ENCODE results near the gene PPP2R2D.

DNA sequence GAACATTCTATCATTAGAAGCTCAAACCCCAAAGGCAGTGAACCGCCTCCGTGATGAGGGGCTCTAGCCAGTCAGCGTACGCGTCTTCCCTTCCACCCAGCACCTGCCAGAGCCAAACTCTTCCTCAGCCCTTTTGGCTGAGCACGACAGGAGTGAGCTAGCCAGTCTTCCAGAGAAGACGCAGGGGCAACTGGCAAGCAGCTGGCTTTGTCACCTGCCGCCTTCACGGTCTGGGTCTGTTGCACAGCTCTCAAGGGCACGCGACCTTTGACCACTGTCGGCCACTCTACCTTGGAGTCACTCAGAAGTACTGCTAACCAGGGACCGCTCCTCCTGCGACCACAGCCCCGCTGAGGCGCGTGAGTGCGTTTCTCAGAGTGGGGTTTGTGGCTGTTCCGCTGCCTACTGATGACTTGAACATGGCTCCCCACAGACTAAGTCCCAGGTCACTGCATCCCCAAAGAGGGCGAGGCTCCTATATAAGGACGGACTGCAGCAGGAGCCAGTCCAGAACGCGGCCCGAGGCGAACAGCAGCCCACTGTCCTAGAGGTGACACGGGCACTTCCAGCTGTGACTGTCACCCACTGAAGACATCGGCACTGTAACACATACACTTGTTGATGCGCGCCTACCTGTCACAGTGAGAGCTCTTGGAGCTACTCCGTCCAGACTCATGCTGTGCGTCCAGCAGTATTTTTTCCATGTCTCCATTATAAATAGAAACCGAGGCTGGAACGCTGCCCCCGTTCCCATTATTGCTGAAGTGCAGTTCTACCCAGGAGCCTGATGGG, 72.5 kb downstream of the PPP2R2D start:
- TF ChIP-seq, protein P1, sequence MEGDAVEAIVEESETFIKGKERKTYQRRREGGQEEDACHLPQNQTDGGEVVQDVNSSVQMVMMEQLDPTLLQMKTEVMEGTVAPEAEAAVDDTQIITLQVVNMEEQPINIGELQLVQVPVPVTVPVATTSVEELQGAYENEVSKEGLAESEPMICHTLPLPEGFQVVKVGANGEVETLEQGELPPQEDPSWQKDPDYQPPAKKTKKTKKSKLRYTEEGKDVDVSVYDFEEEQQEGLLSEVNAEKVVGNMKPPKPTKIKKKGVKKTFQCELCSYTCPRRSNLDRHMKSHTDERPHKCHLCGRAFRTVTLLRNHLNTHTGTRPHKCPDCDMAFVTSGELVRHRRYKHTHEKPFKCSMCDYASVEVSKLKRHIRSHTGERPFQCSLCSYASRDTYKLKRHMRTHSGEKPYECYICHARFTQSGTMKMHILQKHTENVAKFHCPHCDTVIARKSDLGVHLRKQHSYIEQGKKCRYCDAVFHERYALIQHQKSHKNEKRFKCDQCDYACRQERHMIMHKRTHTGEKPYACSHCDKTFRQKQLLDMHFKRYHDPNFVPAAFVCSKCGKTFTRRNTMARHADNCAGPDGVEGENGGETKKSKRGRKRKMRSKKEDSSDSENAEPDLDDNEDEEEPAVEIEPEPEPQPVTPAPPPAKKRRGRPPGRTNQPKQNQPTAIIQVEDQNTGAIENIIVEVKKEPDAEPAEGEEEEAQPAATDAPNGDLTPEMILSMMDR (IDR thresholded peaks at IDR 0.05), result no peak
- TF ChIP-seq POLR2A (IDR thresholded peaks at IDR 0.05), result no peak
- no peak for TF ChIP-seq POLR2AphosphoS5 (IDR thresholded peaks at IDR 0.05)
- TF ChIP-seq EP300 (IDR thresholded peaks at IDR 0.05; ENCODE audit: low read depth), result no peak

Measured in transverse colon (tissue), 4 donors.